ENCODE results near the gene TENM4.

TENM4 gene

GRCh38 chr11:79383874-79384273 lies 57.0 kb downstream of the TENM4 start:
- no peak for DNase-seq

GRCh38 chr11:79382301-79383050 lies 58.4 kb downstream of the TENM4 start:
- DNase-seq: no peak

GRCh38 chr11:79381036-79381435 lies 59.8 kb downstream of the TENM4 start:
- DNase-seq: no peak

- no peak for DNase-seq
These were observed 63.4 kb downstream of the TENM4 start for GRCh38 chr11:79377406-79377805.

GRCh38 chr11:79375818-79376550 lies 64.8 kb downstream of the TENM4 start:
- DNase-seq: no peak

GRCh38 chr11:79374727-79375126 lies 66.1 kb downstream of the TENM4 start:
- DNase-seq: no peak

GRCh38 chr11:79371724-79372123 lies 69.1 kb downstream of the TENM4 start:
- no peak for DNase-seq

- DNase-seq: no peak
These were observed 69.7 kb downstream of the TENM4 start for GRCh38 chr11:79371152-79371551.

- DNase-seq: no peak
These were observed 71.8 kb downstream of the TENM4 start for GRCh38 chr11:79369055-79369454.

GRCh38 chr11:79367844-79368243 lies 73.0 kb downstream of the TENM4 start:
- DNase-seq: no peak

- no peak for DNase-seq
These were observed 74.6 kb downstream of the TENM4 start for GRCh38 chr11:79366218-79366617.

GRCh38 chr11:79363861-79364378 lies 76.9 kb downstream of the TENM4 start:
- no peak for DNase-seq

- no peak for DNase-seq
These were observed 77.6 kb downstream of the TENM4 start for GRCh38 chr11:79363256-79363655.

- DNase-seq: no peak
These were observed 78.0 kb downstream of the TENM4 start for GRCh38 chr11:79362821-79363220.

- no peak for DNase-seq
These were observed 78.5 kb downstream of the TENM4 start for GRCh38 chr11:79362206-79362757.

GRCh38 chr11:79358258-79358657 lies 82.6 kb downstream of the TENM4 start:
- no peak for DNase-seq

- no peak for DNase-seq
These were observed 87.1 kb downstream of the TENM4 start for GRCh38 chr11:79353706-79354105.

- DNase-seq: no peak
These were observed 88.5 kb downstream of the TENM4 start for GRCh38 chr11:79352349-79352703.

- DNase-seq: no peak
These were observed 91.7 kb downstream of the TENM4 start for GRCh38 chr11:79348976-79349682.

- DNase-seq: peak; percentile 37
These were observed 94.8 kb downstream of the TENM4 start for GRCh38 chr11:79346021-79346420.

- DNase-seq: peak; percentile 24
These were observed 96.0 kb downstream of the TENM4 start for GRCh38 chr11:79344753-79345294.

GRCh38 chr11:79342686-79343085 lies 98.1 kb downstream of the TENM4 start:
- peak; percentile 22 for DNase-seq

- DNase-seq: no peak
These were observed 98.6 kb downstream of the TENM4 start for GRCh38 chr11:79342236-79342635.

Measured in NCI-H774 (cell line).